Mammary epithelial cell (primary cell): ENCODE measurements around the gene TTC28.

Experiments used
- EZH2 ChIP-seq: IDR thresholded peaks from 2 replicates; pipeline ENCODE4 v1.6.1; 2012; ENCODE audit warnings: low read length, inconsistent platforms, borderline replicate concordance
- TF ChIP-seq, protein P1 (sequence below), 2 donors: IDR thresholded peaks in 1 of 2; conservative IDR thresholded peaks in 1 of 2; 2 replicates each; pipeline ENCODE4 v1.5.1; 2011 to 2012; ENCODE audit warnings: inconsistent platforms in 2 of 2, low read length in 2 of 2, mild to moderate bottlenecking in 2 of 2, control low read depth in 1 of 2, low read depth in 1 of 2; ENCODE audit not compliant: insufficient read depth in 1 of 2; ENCODE audit errors: extremely low read depth in 1 of 2

DNA sequence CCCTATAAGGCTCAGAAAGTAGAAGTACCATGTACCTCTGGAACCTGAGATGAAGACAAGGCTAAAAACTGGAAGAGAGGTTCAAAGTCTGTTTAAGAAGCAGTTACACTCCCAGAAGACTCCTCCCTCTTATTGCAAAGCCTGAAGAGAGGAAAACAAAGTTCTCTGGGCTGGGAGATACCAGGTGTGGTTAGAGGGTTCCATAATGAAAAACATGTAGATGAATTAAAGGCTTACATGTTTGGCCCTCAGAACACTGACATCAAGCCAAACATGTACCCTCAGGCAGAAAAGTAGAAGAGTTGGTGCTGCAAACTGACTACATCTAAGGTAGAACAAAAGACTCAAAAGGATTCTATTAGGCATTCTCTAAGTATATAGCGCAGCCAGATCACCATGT lies 205.3 kb downstream of the TTC28 start:
- TF ChIP-seq, protein P1, sequence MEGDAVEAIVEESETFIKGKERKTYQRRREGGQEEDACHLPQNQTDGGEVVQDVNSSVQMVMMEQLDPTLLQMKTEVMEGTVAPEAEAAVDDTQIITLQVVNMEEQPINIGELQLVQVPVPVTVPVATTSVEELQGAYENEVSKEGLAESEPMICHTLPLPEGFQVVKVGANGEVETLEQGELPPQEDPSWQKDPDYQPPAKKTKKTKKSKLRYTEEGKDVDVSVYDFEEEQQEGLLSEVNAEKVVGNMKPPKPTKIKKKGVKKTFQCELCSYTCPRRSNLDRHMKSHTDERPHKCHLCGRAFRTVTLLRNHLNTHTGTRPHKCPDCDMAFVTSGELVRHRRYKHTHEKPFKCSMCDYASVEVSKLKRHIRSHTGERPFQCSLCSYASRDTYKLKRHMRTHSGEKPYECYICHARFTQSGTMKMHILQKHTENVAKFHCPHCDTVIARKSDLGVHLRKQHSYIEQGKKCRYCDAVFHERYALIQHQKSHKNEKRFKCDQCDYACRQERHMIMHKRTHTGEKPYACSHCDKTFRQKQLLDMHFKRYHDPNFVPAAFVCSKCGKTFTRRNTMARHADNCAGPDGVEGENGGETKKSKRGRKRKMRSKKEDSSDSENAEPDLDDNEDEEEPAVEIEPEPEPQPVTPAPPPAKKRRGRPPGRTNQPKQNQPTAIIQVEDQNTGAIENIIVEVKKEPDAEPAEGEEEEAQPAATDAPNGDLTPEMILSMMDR (conservative IDR thresholded peaks at IDR 0.05 in 1 of 2, IDR thresholded peaks at IDR 0.05 in 1 of 2; ENCODE audit: extremely low read depth in 1 of 2, insufficient read depth in 1 of 2, low read depth in 1 of 2, low read length in 2 of 2) = no peak
- TF ChIP-seq EZH2 = no peak
